HL-60 (cell line): ENCODE measurements around the gene ECHDC3.

Experiments used
- CTCF ChIP-seq: IDR thresholded peaks from one replicate; pipeline ENCODE4 v1.5.1; 2011; ENCODE audit warnings: low read length, control low read depth, inconsistent platforms; ENCODE audit not compliant: insufficient read depth
- GABPA ChIP-seq: IDR thresholded peaks from 2 replicates; pipeline ENCODE4 v1.6.1; 2012; ENCODE audit warnings: low read depth
- POLR2AphosphoS5 ChIP-seq: IDR thresholded peaks from 2 replicates; pipeline ENCODE4 v1.6.1; 2012; ENCODE audit warnings: low read depth
- REST ChIP-seq: IDR thresholded peaks from 2 replicates; pipeline ENCODE4 v1.6.1; 2012; ENCODE audit warnings: low read depth; ENCODE audit not compliant: insufficient replicate concordance
- SPI1 ChIP-seq: IDR thresholded peaks from 2 replicates; pipeline ENCODE4 v1.6.1; 2012; ENCODE audit warnings: low read depth, mild to moderate bottlenecking, borderline replicate concordance

GRCh38 chr10:11793762-11794479 is 51.7 kb downstream of the ECHDC3 start:
- no peak for TF ChIP-seq CTCF
- no peak for TF ChIP-seq POLR2AphosphoS5
- TF ChIP-seq REST = no peak
- no peak for TF ChIP-seq GABPA
- TF ChIP-seq SPI1 = no peak
